Activated naive CD4-positive, alpha-beta T cell treated with anti-CD3 and anti-CD28 coated beads, Interleukin-2, amount 50 U/mL, for 24 hours (primary cell): ENCODE results near the gene C1orf167.
A peak's percentile ranks its signal among the peaks of the same experiment; 100 is the strongest.
"Not testable (repeated sequence)": the region's sequence is repeated elsewhere in the genome, so short reads cannot be mapped to it uniquely, and the experiment has no call there.

Source experiments
- H3K27ac Mint-ChIP-seq: one replicate; pipeline ENCODE4 v1.8.0; 2021; ENCODE audit warnings: mild to moderate bottlenecking, mixed read lengths
- H3K27me3 Mint-ChIP-seq: one replicate; pipeline ENCODE4 v1.8.0; 2021; ENCODE audit warnings: mixed read lengths
- H3K36me3 Mint-ChIP-seq: one replicate; pipeline ENCODE4 v1.8.0; 2021; ENCODE audit warnings: mixed read lengths
- H3K4me1 Mint-ChIP-seq: one replicate; pipeline ENCODE4 v1.8.0; 2021; ENCODE audit warnings: mixed read lengths
- H3K4me3 Mint-ChIP-seq: one replicate; pipeline ENCODE4 v1.8.0; 2021; ENCODE audit warnings: mild to moderate bottlenecking, mixed read lengths
- H3K9me3 Mint-ChIP-seq: one replicate; pipeline ENCODE4 v1.8.0; 2021; ENCODE audit warnings: mixed read lengths

Gene C1orf167

GRCh38 chr1:11796036-11796828, 34.2 kb downstream of the C1orf167 start:
- Mint-ChIP-seq H3K9me3 (no peaks in the 10 kb centered on the region), H3K27ac (no peak overlapping the region), H3K27me3 (no peaks in the 10 kb centered on the region), H3K4me1 (no peaks in the 10 kb centered on the region), H3K4me3 (no peak overlapping the region), H3K36me3 (peaks cover 12% of the 10 kb centered on the region)

DNA sequence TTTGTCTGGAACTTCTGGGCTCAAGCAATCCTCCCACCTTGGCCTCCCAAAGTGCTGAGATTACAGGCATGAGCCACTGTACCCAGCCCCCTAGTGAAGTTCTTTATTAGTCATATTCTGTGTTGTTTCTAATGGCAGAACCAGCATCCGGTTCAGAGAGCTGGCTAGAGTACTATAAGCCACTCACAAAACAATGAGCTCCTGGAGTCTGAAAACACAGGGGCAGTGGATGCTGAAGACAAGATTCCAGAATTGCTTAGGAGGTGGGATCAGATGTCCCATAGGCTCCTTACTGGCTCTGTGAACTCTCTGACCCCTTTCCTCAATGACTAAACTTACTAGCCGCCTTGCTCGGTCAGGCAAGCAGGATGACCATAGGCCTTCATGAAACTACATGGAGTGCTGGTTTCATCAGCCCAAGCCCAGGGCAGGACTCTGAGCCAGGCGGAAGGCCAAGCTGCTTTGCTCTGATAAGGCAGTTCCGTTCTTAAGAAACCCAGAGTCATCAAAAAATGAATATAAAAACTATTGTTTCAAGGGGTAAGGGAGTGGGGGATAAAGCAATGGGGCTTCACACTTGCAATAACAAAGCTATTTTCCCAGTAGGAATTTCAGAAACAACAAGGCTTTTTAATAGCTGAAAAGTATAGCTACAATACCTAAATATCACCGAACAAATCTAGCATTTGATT, 35.7 kb downstream of the C1orf167 start:
- Mint-ChIP-seq H3K36me3 (peaks cover 7% of the 10 kb centered on the region), H3K9me3 (no peaks in the 10 kb centered on the region), H3K27me3 (no peaks in the 10 kb centered on the region), H3K27ac (no peak overlapping the region), H3K4me3 (no peak overlapping the region), H3K4me1 (peaks cover 13% of the 10 kb centered on the region)

DNA sequence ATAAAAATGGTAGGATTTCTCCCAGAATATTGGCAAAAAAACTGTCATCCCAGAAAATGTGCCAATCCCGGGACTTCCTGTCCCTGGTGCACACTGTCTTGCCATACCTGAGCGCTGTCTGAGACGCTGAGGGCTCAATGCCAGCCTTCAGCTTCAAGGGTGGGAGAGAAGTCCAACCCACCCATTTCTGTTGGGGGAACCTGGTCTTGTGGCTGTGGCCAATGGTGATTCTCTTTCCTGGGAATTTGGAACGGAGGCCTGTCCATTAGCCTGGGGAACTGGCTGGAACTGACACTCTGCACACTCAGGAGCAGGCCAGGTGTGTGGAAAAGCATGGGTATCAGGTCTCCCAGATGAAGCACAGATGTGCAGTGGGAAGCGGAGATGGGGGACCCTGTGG, 37.1 kb downstream of the C1orf167 start:
- Mint-ChIP-seq H3K27ac (no peak overlapping the region), H3K36me3 (peaks cover 7% of the 10 kb centered on the region), H3K9me3 (no peaks in the 10 kb centered on the region), H3K27me3 (no peaks in the 10 kb centered on the region), H3K4me1 (peaks cover 27% of the 10 kb centered on the region), H3K4me3 (no peak overlapping the region)

- Mint-ChIP-seq H3K4me1 (peaks cover 35% of the 10 kb centered on the region), H3K27me3 (no peaks in the 10 kb centered on the region)
These were observed 37.9 kb downstream of the C1orf167 start for GRCh38 chr1:11799896-11800295.

GRCh38 chr1:11800391-11800755, 38.4 kb downstream of the C1orf167 start:
- peaks cover 38% of the 10 kb centered on the region for H3K4me1 Mint-ChIP-seq
- no peaks in the 10 kb centered on the region for H3K9me3 Mint-ChIP-seq
- peaks cover 3% of the 10 kb centered on the region for H3K36me3 Mint-ChIP-seq
- no peak overlapping the region for H3K4me3 Mint-ChIP-seq
- H3K27me3 Mint-ChIP-seq: no peaks in the 10 kb centered on the region
- no peak overlapping the region for H3K27ac Mint-ChIP-seq

More at GRCh38 chr1:11799896-11800295, 37.9 kb downstream of the C1orf167 start:
- Mint-ChIP-seq H3K36me3 (peaks cover 4% of the 10 kb centered on the region), H3K27ac (no peak overlapping the region), H3K4me3 (no peak overlapping the region), H3K9me3 (no peaks in the 10 kb centered on the region)

DNA sequence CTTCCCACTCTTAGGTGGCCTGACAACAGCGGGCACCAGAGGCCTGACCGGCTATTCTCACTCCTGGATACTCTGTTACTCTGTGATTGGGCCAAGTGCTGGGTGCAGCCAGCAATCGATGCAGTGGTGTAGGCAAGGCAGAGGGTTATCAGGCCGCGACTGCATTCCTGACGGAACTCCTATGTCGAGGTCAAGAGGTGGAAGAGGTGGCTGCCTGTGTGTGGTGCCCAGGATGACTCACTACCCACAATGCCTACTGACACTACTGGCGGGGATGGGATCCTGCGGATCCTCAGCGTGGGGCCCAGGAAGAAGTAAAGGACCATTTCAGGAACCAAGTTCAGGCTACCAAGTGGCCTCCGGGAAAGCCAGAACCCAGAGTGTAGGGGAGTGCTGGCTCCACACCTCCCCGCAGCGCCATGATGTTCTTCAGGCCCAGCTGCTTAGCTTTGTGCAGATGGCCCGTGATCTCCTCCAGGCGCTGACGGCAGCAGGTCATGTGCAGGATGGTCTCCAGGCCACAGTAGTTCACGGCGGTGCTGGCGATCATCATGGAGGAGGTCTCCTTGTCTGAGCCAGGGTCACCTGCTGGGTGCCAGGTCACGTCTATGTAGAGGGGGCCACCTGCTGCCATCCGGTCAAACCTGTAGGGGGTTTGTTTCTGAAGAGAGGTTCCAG, 38.9 kb downstream of the C1orf167 start:
- no peaks in the 10 kb centered on the region for H3K9me3 Mint-ChIP-seq
- no peaks in the 10 kb centered on the region for H3K27me3 Mint-ChIP-seq
- peaks cover 2% of the 10 kb centered on the region for H3K36me3 Mint-ChIP-seq
- H3K27ac Mint-ChIP-seq: no peak overlapping the region
- peaks cover 39% of the 10 kb centered on the region for H3K4me1 Mint-ChIP-seq
- H3K4me3 Mint-ChIP-seq: no peak overlapping the region

DNA sequence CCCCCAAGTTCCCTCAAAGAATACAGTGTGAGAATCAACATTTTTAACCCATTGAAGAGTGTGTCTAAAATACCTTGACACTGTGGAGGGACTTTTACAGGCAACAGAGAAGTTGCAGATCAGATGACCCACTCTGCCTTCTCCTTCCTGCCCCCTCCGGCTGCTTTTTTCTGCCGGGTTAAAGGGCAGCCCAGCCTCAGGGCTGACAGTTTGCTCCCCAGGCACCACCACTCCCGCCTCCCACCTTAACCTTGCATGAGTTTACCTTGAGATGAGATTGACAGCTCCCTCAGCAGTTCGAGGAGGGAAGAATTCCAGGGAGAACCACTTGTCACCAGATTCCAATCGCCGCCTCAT, 40.6 kb downstream of the C1orf167 start:
- Mint-ChIP-seq H3K4me1 (peaks cover 53% of the 10 kb centered on the region), H3K36me3 (peaks cover 2% of the 10 kb centered on the region)

GRCh38 chr1:11802973-11803885, 41.2 kb downstream of the C1orf167 start:
- Mint-ChIP-seq H3K27me3 (no peaks in the 10 kb centered on the region), H3K9me3 (no peaks in the 10 kb centered on the region), H3K4me3 (peak overlapping the region; percentile 72), H3K36me3 (peaks cover 2% of the 10 kb centered on the region), H3K27ac (no peak overlapping the region), H3K4me1 (peaks cover 60% of the 10 kb centered on the region)

More for the DNA sequence above, 40.6 kb downstream of the C1orf167 start:
- H3K27ac Mint-ChIP-seq: peak overlapping the region; percentile 41
- H3K4me3 Mint-ChIP-seq: peak overlapping the region; percentile 72
- H3K27me3 Mint-ChIP-seq: no peaks in the 10 kb centered on the region
- H3K9me3 Mint-ChIP-seq: no peaks in the 10 kb centered on the region

DNA sequence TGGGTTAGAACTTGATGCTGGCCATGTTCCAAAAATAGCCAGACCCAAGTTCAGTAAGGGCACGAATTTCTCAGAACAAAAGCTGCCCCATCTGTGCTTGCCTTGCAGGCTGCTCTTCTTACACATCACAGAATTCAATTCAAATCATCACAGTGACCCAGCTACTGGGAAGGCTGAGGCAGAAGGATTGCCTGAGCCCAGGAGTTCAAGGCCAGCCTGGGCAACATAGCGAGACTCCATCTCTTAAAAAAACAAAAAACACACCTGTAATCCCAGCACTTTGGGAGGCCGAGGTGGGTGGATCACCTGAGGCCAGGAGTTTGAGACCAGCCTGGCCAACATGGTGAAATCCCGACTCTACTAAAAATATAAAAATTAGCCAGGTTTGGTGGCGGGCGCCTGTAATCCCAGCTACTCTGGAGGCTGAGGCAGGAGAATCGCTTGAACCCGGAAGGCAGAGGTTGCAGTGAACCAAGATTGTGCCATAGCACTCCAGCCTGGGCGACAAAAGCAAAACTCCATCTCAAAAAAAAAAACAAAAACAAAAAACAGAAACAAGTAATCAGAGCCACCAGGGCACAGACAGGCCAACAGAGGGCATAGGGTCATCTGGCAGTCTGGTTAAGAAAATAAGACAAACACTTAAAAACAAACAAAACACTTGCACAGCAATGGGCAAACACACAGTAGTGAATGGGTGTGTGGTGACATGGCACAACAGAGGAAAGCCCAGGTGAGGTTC, 42.1 kb downstream of the C1orf167 start:
- not testable (repeated sequence) for H3K27ac Mint-ChIP-seq, H3K27me3 Mint-ChIP-seq, H3K9me3 Mint-ChIP-seq, H3K36me3 Mint-ChIP-seq
- Mint-ChIP-seq H3K4me3 (peak overlapping the region; percentile 97), H3K4me1 (peaks cover 64% of the 10 kb centered on the region)

DNA sequence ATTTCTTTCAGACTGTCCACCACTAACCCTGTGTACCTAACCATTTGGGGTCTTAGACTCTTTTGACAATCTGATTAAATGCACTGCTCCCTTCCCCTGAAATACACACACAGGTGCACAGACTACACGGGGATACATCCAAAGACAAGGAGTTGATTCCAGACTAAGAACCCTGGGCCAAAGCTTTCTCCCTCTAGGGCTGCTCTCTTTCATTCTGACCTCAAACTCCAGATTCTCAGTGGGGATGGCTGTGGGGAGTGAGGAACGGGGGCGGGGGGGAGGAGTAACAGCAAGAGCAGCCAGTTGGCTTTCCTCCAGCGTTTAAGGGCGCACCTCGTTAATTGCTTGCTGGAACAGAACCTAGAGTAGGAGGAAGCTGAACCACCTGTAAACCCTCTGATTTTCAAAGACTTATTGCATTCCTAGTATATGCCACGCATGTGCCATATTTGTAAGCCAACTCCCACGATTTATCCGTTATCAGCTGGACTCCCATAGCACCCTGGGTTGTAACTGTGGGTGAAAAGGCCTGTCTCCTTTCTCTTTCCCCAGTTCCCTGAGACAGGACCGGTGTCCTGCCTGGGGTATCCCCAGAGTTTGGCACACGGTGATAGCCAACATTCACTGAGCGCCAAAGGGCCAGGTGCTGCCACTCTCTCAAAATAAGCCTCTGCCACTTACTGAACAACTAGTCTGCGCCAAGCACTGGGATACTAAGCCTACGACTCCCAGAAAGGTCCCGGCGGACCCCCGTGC, 42.9 kb downstream of the C1orf167 start:
- Mint-ChIP-seq H3K4me1 (peaks cover 68% of the 10 kb centered on the region), H3K4me3 (peak overlapping the region; percentile 97), H3K9me3 (no peaks in the 10 kb centered on the region), H3K36me3 (peaks cover 4% of the 10 kb centered on the region), H3K27me3 (no peaks in the 10 kb centered on the region), H3K27ac (peak overlapping the region; percentile 17)

DNA sequence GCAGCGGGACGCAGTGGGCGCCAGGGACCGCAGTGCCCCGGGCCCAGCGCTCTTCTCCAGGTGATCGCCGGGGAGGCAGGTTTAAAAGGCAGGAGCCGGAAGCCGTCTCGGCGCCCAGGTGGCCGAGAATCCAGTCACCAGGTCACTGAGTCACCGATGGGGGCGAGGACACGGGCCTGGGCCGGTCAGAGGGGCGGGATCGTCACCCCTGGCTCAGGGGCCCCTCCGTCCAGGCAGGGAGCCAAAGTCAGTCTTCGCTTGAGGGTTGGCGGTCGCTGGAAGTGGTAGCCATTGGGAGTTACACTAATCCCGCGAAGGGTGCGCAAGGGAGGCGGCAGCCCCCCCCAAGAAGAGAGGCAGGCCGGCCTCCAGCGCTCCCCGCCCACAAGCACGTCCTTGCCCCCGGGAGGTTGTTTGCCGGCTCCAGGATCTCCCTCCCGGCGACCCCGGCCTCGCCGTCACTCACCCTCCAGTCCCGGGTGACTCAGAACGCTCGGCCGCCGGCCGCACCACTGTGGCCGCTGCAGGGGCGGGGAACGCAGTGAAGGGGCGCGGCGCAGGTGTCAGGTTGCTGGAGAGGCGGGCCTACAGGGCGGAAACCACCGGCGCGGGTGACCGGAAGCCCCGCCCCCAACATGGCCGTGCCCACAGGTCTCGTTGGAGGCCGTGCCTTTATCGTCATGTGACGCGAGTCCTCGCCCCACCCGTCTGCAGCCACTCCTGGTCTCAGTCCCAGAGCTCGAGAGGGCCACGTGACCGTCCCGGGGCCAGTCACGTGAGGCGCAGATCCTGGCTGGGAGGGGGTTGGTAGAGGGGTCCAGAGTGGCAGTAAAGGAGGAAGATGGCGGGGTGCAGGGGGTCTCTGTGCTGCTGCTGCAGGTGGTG, 43.7 kb downstream of the C1orf167 start, which contains the start of the genes CLCN6 and MTHFR:
Gene CLCN6, plus strand, starts transcription at position 770 of the 885 bp plus-strand sequence. Its CDS starts 72 bp downstream, at position 842.
Gene MTHFR, minus strand, starts transcription at position 543 of the 885 bp plus-strand sequence. CDS start 2,848 bp downstream, outside the sequence.
- Mint-ChIP-seq H3K36me3 (peaks cover 4% of the 10 kb centered on the region), H3K27me3 (no peaks in the 10 kb centered on the region), H3K4me3 (peak within 1 kb of the TSS; percentile 97), H3K4me1 (peaks cover 68% of the 10 kb centered on the region), H3K27ac (peak within 1 kb of the TSS; percentile 95), H3K9me3 (no peaks in the 10 kb centered on the region)

- Mint-ChIP-seq H3K9me3 (no peaks in the 10 kb centered on the region), H3K36me3 (peaks cover 2% of the 10 kb centered on the region), H3K4me3 (peak overlapping the region; percentile 97), H3K27me3 (no peaks in the 10 kb centered on the region), H3K27ac (peak overlapping the region; percentile 95), H3K4me1 (peaks cover 67% of the 10 kb centered on the region)
These were observed 44.4 kb downstream of the C1orf167 start for GRCh38 chr1:11806307-11806936.

GRCh38 chr1:11807133-11807532, 45.1 kb downstream of the C1orf167 start:
- peaks cover 5% of the 10 kb centered on the region for H3K36me3 Mint-ChIP-seq
- H3K27ac Mint-ChIP-seq: no peak overlapping the region
- peaks cover 60% of the 10 kb centered on the region for H3K4me1 Mint-ChIP-seq

More at GRCh38 chr1:11807133-11807532, 45.1 kb downstream of the C1orf167 start:
- Mint-ChIP-seq H3K4me3 (peak overlapping the region; percentile 97), H3K27me3 (no peaks in the 10 kb centered on the region), H3K9me3 (no peaks in the 10 kb centered on the region)
